ENCODE results near the gene RPLP2.

RPLP2 gene

DNA sequence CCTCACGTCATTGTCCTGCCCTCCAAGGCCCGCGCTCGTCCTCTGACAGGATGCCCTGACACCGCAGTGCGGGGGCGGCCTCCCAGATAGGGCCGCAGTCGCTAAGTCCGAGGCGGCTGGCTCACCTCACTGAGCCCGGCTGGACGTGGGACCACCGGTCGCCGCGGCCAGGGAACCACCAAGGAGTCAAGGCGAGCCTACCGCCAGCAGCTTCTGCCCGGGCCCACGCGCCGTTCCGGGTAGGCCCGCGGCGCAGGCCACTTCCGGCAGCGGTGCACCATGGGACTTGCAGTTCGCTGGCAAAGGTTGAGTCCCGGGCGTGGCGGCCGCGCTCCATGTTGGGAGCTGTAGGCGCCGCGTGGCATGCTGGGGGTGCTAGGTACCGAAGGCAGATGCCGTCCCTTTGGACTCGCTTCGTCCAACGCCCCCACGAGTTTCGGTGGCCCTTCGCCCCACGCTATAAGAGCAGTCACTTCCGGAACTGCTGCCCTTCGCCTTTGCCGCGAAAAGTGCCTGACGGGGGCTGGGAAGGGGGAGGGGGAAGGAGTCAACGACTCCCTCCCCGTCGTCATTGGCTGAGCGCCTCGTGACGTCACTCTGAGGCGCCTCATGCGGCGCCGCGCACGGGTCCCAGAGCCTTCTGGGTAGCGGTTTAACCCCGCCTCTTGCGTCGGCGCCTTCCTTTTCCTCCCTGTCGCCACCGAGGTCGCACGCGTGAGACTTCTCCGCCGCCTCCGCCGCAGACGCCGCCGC is at the start of gene RPLP2:
TSS of gene RPLP2 (plus strand) at position 681 of the 753 bp plus-strand sequence. CDS start 268 bp downstream, outside the sequence.
- TF ChIP-seq, protein P1, sequence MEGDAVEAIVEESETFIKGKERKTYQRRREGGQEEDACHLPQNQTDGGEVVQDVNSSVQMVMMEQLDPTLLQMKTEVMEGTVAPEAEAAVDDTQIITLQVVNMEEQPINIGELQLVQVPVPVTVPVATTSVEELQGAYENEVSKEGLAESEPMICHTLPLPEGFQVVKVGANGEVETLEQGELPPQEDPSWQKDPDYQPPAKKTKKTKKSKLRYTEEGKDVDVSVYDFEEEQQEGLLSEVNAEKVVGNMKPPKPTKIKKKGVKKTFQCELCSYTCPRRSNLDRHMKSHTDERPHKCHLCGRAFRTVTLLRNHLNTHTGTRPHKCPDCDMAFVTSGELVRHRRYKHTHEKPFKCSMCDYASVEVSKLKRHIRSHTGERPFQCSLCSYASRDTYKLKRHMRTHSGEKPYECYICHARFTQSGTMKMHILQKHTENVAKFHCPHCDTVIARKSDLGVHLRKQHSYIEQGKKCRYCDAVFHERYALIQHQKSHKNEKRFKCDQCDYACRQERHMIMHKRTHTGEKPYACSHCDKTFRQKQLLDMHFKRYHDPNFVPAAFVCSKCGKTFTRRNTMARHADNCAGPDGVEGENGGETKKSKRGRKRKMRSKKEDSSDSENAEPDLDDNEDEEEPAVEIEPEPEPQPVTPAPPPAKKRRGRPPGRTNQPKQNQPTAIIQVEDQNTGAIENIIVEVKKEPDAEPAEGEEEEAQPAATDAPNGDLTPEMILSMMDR (IDR thresholded peaks at IDR 0.05; ENCODE audit: borderline replicate concordance, insufficient read depth, low read depth, low read length), result no peak
- H3K4me3 ChIP-seq (ENCODE audit: low read depth, low read length), result peak within 1 kb of the TSS; percentile 92

DNA sequence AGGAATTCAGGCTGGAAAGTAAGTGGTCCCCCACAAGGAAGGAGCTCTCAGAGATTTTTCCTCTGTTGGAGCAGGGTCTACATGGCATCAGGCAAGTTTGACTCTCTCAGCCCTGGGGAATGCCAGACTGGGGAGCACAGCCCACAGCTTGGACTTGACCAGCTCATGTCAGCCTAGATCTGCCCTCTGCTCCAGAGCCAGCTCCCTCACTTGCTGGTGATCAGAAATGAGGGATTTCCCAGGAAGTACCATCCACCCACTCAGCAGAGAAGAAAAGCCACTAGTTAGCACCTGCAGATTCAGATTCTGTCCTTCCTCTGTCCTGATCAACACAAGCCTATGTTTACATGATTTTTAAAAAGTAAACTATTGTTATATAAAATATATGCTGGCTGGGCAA is 49.5 kb upstream of the RPLP2 start:
- TF ChIP-seq, protein P1 (IDR thresholded peaks at IDR 0.05; ENCODE audit: borderline replicate concordance, insufficient read depth, low read depth, low read length), result no peak
- H3K4me3 ChIP-seq (ENCODE audit: low read depth, low read length), result no peak overlapping the region

DNA sequence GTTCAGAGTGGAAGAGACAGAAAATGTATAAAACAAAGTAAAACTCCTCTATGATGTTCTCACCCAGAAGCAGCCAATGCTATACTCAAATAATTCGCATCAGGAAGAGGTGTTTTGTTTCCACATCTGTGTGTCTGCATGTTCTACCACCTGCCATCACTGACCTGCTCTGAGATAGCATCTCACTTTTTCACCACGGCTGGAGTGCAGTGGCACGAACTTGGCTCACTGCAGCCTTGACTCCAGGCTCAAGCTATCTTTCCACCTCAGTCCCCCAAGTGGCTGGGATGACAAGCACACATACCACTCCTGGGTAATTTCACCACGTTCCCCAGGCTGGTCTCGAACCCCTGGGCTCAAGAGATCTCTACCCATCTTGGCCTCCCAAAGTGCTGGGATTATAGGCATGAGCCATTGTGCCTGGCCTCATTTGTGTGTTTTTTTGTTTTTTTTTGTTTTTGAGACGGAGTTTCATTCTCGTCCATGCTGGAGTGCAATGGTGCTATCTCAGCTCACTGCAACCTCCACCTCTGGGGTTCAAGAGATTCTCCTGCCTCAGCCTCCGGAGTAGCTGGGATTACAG is 48.1 kb upstream of the RPLP2 start:
- H3K4me3 ChIP-seq (ENCODE audit: low read depth, low read length), result no peak overlapping the region
- TF ChIP-seq, protein P1 (IDR thresholded peaks at IDR 0.05; ENCODE audit: borderline replicate concordance, insufficient read depth, low read depth, low read length), result no peak

DNA sequence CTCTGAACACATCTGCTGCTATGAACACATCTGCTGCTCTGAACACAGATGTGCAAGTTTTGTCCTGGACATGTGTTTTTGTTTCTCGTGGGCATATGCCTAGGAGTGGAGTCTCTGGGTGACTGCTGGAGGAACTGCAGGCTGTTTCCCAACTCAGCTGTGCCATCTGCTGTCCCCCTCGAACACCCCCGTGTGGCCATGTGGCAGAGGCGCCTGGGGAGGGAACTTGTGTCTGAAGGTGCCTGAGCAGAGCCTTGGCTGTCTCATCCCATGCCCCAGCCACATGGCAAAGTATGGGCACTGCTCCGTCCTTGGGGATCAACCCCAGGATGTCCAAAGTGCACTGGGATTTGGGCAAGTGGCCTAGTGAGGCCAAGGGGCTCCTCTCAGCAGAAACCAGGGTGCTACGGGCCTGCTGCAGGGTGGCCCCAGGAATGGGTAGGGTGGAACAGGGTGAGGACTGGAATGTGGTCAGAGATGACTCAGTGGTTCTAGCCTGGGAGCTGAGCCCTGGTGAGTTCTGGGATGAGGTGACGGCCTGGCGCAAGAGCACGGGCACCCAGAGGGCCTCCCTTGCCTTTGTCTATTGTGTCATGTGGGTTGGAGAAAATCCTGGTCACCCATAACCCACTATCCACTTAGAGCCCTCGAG is 47.2 kb upstream of the RPLP2 start:
- TF ChIP-seq, protein P1 (IDR thresholded peaks at IDR 0.05; ENCODE audit: borderline replicate concordance, insufficient read depth, low read depth, low read length), result 0 out of 2 replicates have a peak, but pooled peaks have one; percentile 22
- no peak overlapping the region for H3K4me3 ChIP-seq (ENCODE audit: low read depth, low read length)

DNA sequence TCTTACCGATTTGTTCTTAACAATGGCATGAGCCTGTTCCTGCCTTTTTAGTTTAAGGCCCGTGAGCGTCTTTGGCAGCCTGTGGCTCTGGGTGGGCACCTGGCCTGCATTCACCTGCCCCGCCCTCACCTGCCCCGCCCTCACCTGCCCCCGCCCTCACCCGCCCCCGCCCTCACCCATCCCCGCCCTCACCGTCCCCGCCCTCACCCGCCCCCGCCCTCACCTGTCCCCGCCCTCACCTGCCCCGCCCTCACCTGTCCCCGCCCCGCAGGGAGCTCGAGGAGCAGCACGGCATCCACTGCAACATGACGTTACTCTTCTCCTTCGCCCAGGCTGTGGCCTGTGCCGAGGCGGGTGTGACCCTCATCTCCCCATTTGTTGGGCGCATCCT is 46.7 kb upstream of the RPLP2 start:
- TF ChIP-seq, protein P1 (IDR thresholded peaks at IDR 0.05; ENCODE audit: borderline replicate concordance, insufficient read depth, low read depth, low read length), result no peak
- H3K4me3 ChIP-seq (ENCODE audit: low read depth, low read length), result no peak overlapping the region

DNA sequence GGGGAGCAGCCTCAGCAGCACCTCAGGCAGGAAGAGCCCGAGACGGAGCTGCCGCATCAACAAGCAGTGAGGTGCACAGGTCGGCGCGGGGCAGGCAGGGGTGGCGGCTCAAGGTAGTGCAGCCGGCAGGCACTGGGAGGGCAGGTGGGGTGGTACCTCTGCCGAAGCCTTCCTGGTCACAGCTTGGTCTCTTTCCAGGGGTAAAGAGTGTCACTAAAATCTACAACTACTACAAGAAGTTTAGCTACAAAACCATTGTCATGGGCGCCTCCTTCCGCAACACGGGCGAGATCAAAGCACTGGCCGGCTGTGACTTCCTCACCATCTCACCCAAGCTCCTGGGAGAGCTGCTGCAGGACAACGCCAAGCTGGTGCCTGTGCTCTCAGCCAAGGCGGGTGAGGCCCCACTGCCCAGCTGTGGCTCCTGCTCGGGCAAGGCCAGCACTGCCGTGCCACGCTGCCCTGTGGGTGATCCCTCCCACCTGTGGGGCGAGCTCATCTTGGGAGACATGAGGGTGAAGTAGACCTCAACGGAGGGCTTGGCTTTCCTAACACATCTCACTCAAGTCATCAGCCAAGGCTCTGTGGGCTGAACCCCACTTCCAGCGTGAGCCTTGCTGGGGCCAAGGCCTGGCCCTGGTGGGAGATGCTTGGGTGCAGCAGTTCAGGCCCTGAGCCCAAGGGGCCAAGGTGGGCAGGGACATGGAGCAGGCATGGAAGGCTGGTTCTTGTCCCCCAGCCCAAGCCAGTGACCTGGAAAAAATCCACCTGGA is 46.0 kb upstream of the RPLP2 start:
- TF ChIP-seq, protein P1 (IDR thresholded peaks at IDR 0.05; ENCODE audit: borderline replicate concordance, insufficient read depth, low read depth, low read length), result no peak
- H3K4me3 ChIP-seq (ENCODE audit: low read depth, low read length), result no peak overlapping the region
